ENCODE results near the gene MVB12B.

MVB12B gene

DNA sequence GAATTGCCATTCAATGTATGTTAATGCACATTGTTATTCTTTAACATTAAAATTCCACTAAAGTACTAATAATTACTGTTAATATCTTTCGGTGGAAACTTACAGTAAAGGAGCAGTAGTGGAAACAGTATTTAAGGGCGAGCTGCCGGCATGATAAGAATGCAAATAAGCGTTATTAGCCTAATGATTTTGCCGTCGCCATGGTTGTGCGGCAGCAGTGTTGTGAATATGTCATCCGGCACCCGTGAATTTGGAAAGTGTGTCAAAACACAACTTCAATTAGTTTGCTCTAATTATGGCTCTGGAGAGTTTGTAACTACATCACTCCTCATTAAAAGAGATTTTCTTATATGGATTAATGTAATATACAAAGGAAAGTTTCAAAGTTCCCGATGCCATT is 81.4 kb downstream of the MVB12B start:
- DNase-seq (ENCODE audit: low read depth): no peak

DNA sequence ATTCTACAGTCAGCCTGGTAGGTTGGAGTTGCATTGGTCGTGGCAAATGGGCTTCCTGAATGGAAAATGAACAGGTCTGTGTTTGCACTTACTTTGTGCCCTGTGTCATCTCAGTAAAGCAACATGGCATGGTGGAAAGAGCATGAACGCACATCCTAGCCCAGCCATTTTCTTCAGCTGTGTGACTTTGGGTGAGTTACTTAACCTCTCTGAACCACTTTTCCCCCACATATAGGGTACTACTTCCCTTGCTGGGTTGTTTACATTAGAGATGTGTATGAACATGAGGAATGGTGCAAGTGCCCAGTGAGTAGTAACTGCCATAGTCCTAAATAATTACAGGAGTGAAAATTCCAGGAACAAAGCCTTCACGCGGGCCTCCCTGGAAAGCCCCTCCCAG is 83.6 kb downstream of the MVB12B start:
- no peak for DNase-seq (ENCODE audit: low read depth)

DNA sequence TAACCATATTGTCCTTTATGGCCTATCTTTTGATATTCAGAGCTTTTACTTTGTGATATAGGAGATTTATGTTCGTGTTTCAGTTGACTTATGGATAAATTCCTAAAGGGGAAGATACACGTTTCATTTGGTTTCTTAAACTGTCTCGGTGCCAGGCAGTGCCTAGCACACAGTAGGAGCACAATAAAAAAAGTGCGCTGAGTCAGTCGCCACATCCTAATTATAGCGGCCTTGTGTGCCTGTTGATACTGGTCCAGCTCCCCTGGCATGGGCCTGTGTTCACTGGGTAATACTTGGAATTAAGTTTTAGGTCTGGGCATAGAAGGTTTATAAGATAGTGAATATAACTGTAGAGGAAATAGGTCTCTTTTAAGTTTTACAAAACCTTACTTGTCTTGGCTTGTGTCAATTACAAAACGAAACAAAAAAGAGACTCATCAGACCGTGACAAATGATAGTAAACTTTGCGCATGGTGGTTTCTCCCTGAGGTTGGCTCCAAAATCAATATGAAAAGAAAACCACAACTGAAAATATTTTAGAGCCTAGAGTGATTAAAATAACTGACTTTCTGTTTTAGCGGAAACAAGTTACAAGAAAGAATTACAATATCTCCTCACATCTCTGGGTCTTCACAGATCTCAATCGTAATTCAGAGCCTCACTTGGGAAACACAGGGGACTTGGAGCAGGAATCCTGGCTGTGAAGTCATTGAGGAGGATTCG is 84.8 kb downstream of the MVB12B start:
- no peak for DNase-seq (ENCODE audit: low read depth)

GRCh38 chr9:126411948-126412284 is 85.3 kb downstream of the MVB12B start:
- DNase-seq (ENCODE audit: low read depth): no peak

GRCh38 chr9:126412905-126413304 is 86.3 kb downstream of the MVB12B start:
- no peak for DNase-seq (ENCODE audit: low read depth)

DNA sequence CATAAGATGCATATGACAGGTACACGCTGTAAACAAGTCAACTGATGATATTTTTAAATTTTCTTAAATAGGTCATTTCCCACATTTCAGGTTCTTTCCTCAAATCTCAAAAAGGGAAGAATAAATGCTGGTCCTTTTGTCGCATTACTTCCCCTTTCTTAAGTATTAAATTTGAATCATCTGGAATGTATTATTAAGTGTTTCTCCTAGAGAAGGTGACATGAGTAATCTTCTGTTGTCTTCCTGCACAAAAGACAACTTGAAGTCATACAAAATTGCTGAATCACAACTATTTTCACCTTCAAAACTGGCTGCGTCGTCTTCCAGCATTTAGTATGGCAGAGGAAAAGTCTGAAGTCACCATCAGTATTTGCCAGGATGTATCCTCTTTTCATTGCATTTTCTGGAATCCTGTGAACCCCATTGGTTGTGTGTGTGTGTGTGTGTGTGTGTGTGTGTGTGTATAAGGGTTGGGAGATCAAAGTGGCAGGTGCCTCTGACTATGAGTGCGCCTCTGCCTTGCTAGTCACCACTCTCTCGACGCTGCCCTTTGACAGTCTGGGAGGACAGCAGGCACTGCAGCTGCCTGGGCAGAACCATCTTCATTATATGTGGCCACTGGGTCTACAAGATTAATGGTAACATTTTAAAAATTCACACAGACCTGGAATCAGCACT is 86.9 kb downstream of the MVB12B start:
- no peak for DNase-seq (ENCODE audit: low read depth)

DNA sequence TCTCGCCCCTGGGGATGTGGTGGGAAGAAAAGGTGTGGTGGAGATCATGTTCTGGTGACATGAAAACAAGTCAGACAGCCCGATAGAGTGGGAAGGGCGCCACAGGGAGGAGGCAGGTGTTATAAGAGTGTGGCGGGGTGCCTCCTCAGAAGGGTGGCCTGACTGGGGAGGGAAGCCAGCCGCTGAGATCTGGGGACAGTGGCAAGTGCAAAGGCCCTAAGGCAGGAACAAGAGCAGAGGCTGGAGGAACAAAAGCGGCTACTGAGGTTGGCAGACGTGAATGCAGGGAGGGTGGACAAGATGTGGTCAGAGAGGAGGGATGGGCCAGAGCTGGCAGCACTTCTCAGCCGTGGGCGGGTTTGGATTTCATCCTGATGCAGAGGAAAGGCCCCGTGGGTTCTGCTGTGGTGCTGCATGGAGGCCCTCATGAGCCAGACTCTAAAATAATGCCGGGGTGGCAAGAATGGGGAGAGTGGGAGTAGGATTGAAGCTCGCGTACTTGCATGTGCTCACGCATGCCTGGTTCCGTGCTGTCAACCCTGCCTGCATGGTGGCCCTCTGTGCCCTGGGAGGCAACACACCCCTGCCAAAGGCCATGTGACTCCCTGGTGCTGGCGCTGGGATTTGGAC is 89.2 kb downstream of the MVB12B start:
- no peak for DNase-seq (ENCODE audit: low read depth)

- no peak for DNase-seq (ENCODE audit: low read depth)
These were observed 90.4 kb downstream of the MVB12B start for GRCh38 chr9:126417043-126417442.

DNA sequence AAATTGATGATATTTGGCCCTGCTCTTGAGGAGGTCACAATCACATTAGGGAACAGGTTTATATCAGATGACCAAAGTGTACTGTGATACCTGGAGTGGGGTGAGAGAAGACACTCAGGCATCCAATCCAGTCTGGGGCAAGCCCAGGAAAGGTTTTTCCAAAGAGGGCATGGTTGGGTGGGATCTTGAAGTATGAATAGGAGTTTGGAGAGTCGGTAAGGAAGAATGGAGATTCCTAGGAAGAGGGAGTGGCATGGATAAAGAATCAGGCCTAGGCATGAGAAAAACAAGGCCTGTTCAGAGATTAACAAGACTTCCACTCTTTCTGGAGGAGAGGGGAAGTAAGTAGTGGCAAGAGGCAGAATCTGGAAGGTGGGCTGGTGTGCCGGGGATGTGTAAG is 91.1 kb downstream of the MVB12B start:
- no peak for DNase-seq (ENCODE audit: low read depth)

DNA sequence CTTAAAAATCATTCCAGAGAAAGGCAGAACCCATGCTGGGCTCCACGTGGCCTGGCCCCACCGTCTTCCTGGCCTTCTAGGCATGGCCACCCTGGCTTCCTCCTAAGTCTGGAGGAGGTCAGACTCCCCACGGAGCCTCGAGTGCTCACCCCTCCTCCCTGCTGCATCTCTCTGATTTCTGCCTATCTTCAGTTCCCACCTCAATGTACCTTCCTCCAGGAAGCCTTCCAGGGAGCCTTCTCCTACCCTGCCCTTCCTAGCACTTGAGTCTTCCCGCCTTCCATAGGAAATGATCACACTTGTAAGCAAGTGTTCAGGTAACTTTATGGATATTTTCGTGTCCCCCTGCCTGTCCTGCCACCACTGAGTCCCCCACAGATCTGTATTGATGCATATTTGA is 92.0 kb downstream of the MVB12B start:
- DNase-seq (ENCODE audit: low read depth): no peak

GRCh38 chr9:126419475-126419874 is 92.8 kb downstream of the MVB12B start:
- DNase-seq (ENCODE audit: low read depth): no peak

GRCh38 chr9:126420135-126420534 is 93.5 kb downstream of the MVB12B start:
- DNase-seq (ENCODE audit: low read depth): no peak

DNA sequence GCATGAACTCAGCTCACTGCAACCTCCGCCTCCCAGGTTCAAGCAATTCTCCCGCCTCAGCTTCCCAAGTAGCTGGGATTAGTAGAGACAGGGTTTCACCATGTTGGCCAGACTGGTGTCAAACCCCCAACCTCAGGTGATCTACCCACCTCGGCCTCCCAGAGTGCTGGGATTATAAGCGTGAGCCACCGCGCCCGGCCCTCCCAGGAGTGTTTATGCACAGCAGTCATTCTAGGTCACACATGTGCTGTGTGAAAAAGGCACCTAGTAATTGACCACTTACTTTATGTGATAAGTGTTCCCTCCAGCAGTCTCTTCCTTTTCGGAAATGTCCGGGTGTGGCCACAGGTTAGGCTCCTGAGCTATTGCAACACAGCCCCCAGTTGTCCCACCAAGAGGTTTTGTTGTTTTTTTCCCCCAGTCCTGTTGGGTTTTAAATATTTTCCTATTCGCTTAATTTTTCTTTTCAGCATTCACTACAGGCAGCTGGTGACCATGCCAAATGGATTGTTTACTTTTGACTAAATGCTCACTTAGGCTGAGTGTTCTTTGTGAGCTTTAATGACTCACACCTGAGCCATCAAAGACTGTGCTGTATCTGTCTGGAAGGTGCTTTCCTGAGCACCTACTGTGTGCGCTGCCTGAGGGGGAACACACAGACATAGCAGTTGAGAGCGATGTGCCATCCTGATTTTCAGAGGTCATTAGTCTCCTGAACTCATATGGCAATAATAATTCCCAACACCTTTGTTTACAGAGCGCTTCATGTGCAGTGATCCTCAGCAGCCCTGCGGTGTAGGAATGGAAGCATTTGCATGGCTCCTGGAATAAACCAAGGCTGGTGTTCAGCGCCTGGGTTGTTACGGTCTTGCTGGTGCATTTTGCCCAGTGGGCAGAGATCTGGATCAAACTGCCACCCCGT is 94.3 kb downstream of the MVB12B start:
- no peak for DNase-seq (ENCODE audit: low read depth)

DNA sequence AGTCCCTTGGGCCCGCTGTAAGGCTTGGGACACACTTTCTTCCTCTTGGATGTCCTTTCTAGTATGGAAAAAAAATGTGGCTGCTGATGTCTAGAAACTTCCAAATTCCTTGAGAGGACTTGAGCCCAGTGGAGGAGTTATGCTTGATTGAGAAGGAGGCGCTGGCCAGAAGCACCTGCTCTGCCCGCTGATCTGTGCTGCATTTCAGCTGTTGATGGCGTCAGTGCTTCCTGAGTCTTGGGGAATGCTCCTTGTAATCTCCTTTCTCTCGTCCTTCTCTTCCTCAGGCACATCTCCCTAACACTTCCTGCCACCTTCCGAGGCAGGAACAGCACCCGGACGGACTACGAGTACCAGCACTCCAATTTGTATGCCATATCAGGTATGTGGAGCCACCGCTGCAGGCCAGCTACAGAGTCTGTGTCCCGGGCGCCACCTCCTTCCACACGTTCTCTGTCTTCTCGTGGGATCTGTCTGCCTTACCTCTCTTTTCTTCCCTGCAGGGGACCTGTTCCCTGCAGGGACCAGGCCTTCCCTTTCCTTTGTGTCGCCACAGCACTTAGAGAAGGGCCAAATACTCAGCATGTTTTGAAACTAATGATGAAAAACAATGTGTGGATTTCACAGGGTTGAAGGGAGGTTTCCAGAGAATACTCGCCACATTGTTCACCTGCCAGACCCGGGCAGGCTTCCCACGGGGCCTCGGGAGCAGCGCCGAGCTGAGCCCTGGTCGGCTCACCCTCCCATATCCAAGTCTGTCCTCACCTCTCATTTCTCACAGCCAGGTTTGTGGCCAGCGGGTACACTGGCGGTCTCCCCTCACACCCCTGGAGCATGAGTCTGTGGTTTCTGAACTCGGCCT is 95.2 kb downstream of the MVB12B start:
- no peak for DNase-seq (ENCODE audit: low read depth)

DNA sequence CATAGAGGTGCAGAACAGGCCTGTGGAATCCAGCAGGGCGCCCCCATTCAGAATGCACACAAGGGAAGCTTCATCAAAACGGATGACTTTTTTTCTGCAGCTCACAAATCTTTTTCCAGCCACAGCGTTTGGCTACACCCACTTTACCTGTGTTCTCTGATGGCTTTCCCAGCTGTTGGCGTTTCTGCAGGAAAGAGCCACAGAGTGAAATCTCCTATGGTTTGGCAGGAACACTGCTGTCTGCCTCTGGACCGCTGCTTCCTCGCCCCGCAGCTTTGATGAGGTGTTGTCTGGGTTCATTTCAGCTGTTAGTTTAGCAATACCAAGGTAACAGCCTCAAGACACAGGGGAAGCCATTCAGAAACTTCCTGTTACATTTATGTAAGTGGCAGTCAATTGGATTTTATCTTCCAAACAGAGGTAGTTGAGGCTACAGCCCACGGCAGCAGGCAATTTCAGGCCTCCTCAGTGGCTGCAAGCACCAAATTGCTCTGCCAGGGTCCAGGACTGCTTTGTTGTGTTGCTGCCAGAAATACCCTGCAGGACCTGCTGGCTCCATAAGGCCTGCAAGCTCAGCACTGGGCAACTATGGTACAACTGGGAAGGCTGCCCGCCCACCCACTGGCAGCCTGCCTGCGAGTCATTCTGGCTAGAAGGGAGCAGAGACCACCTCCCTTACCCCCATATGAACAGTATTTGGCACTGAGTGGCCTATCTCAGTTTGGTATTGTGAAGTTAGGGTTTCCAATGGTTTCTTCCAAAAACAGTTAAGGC is 96.7 kb downstream of the MVB12B start:
- DNase-seq (ENCODE audit: low read depth): no peak

- no peak for DNase-seq (ENCODE audit: low read depth)
These were observed 97.2 kb downstream of the MVB12B start for GRCh38 chr9:126423916-126424185.

GRCh38 chr9:126424511-126424910 is 97.9 kb downstream of the MVB12B start:
- DNase-seq (ENCODE audit: low read depth): no peak

DNA sequence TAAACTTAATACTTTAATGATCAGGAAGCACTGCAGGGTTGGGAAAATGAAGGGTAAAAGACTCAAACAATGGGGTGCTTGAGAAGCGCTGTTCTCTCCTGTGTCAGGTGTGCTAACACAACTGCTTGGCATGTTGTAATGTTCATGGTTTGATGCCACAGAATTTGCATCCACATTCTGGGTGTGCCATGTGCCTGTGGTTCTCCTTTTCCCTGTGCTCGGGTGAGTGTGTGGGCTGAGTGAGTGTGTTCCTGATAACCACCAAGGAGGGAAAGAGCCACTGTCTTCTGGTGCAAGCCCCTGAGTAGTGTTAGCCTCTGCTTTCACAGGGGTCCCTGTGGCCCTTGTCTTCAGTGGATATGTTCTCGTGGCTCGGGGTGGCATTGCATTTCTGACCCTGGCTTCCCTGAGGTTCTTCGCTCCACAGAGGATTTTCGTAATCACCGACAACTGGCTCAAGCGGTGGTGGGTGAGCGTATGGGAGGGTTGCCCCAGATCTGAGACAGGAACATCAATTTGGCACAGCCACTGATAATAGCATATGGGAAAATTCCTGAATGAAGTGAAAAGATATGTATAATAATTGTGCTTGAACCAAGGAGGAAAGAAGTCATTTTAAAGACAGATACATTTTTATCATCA is 102.0 kb downstream of the MVB12B start:
- DNase-seq (ENCODE audit: low read depth): no peak

GRCh38 chr9:126429190-126429589 is 102.6 kb downstream of the MVB12B start:
- DNase-seq (ENCODE audit: low read depth): no peak

- DNase-seq (ENCODE audit: low read depth): no peak
These were observed 103.5 kb downstream of the MVB12B start for GRCh38 chr9:126430124-126430523.
